ENCODE data around the gene TEX35.

GRCh38 chr1:178488393-178488792, 24.5 kb upstream of the TEX35 start:
- TF ChIP-seq CTCF (IDR thresholded peaks at IDR 0.05) (no peak), POLR2A (IDR thresholded peaks at IDR 0.05) (no peak)

Measured in testis (tissue), 2 donors.